Panc1 (cell line): Measurements from ENCODE around the gene DLG2. TPM values are rescaled to one million over a fixed set of nuclear protein-coding genes. Genes with fewer than 3 reads are reported as not detected.

Experiments
- ATAC-seq: fragments of 200-7000 bp; cut with Tn5 transposase; 2 replicates; pipeline ENCODE4 v1.9.1; 2020; ENCODE audit warnings: mild to moderate bottlenecking, moderate library complexity
- BruUV-seq: library from RNA; stranded (reverse); fragments of 400-500 nt; replicated peaks from 2 replicates; lab custom pipeline; 2021; lab: Mats Ljungman, UMichigan
- CTCF ChIA-PET: fragments of 300-600 bp; sonication (Branson Sonifier 250); formaldehyde crosslinking; loops from one replicate; lab custom pipeline; 2022; ENCODE audit warnings: antibody characterized with exemption; lab: Charles Lee
- POLR2A ChIA-PET: fragments of 300-600 bp; sonication (Branson Sonifier 250); formaldehyde crosslinking; loops from one replicate; lab custom pipeline; 2022; ENCODE audit warnings: antibody characterized with exemption; lab: Charles Lee
- DNase-seq: peaks from one replicate; pipeline ENCODE4 v3.0.0-alpha.2; 2010; ENCODE audit warnings: low read depth, low spot score
- H3K27ac ChIP-seq: 2 replicates; pipeline ENCODE4 v1.5.1; 2011; ENCODE audit warnings: mild to moderate bottlenecking, low read length, inconsistent platforms
- H3K27me3 ChIP-seq: fragments of 200-500 bp; sonication (Bioruptor generic); 2 replicates; pipeline ENCODE4 v1.6.0; 2014; ENCODE audit warnings: low read length, inconsistent platforms; ENCODE audit not compliant: control insufficient read depth, insufficient read depth
- H3K36me3 ChIP-seq: fragments of 200-500 bp; sonication (Bioruptor generic); 2 replicates; pipeline ENCODE4 v1.5.1; 2014; ENCODE audit warnings: inconsistent platforms, mild to moderate bottlenecking, low read length, moderate library complexity; ENCODE audit not compliant: control insufficient read depth, insufficient read depth
- H3K4me1 ChIP-seq: 2 replicates; pipeline ENCODE4 v1.5.1; 2011; ENCODE audit warnings: inconsistent platforms, mild to moderate bottlenecking, low read length, moderate library complexity; ENCODE audit not compliant: control insufficient read depth, insufficient read depth
- H3K4me3 ChIP-seq, 2 experiments: 2 replicates each; pipeline ENCODE4 v1.5.1; 2011 to 2012; ENCODE audit warnings: low read depth in 2 of 2, low read length in 2 of 2, mild to moderate bottlenecking in 2 of 2, inconsistent platforms in 1 of 2, moderate library complexity in 1 of 2
- H3K9me3 ChIP-seq: fragments of 200-500 bp; sonication (Bioruptor generic); 2 replicates; pipeline ENCODE4 v1.5.1; 2014; ENCODE audit warnings: low read depth, mild to moderate bottlenecking, inconsistent platforms, low read length, moderate library complexity; ENCODE audit not compliant: control insufficient read depth, insufficient read depth
- CTCF ChIP-seq: fragments of 450-650 bp; IDR thresholded peaks from 2 replicates; pipeline ENCODE4 v1.5.1; 2017; ENCODE audit warnings: mild to moderate bottlenecking
- POLR2AphosphoS5 ChIP-seq: IDR thresholded peaks from 2 replicates; pipeline ENCODE4 v1.6.1; 2012; ENCODE audit warnings: mild to moderate bottlenecking, low read depth, low read length, moderate library complexity
- REST ChIP-seq, 2 experiments: IDR thresholded peaks; 2 replicates each; pipeline ENCODE4 v1.6.1; 2011 to 2012; ENCODE audit warnings: low read depth in 2 of 2, control low read depth in 1 of 2, low read length in 1 of 2, mild to moderate bottlenecking in 1 of 2, moderate library complexity in 1 of 2; ENCODE audit not compliant: insufficient read depth in 1 of 2
- SIN3A ChIP-seq: IDR thresholded peaks from 2 replicates; pipeline ENCODE4 v1.6.1; 2012; ENCODE audit warnings: low read depth, mild to moderate bottlenecking, low read length, moderate library complexity, borderline replicate concordance; ENCODE audit not compliant: insufficient read depth
- TCF7L2 ChIP-seq: IDR thresholded peaks from 2 replicates; pipeline ENCODE4 v1.6.1; 2011; ENCODE audit warnings: mild to moderate bottlenecking, low read depth, low read length, inconsistent platforms
- in situ Hi-C: cut with HindIII; loops from 2 replicates; pipeline ENCODE4 v1.10.0; 2016; ENCODE audit warnings: low sequenced_read_pairs, low pct_unique_long_range_greater_than_20kb
- intact Hi-C: fragments of 100-400 bp; cut with micrococcal nuclease; formaldehyde crosslinking; loops from one replicate; pipeline ENCODE4 v1.10.0; 2022; ENCODE audit not compliant: unreplicated experiment
- total RNA-seq: library from RNA; stranded (reverse); gene quantifications from one replicate; pipeline ENCODE4 v1.2.1, GENCODE V29; 2021; ENCODE audit not compliant: unreplicated experiment

The DLG2 gene
- total RNA-seq, 1 experiment from 2014 or later: 4.2 TPM

GRCh38 chr11:85540181-85540580, 87.0 kb downstream of the DLG2 start:
- no peaks in the 10 kb centered on the region for H3K36me3 ChIP-seq
- intact Hi-C loops: no loop called here
- H3K27me3 ChIP-seq: no peaks in the 10 kb centered on the region
- in situ Hi-C loops: no loop called here
- ChIA-PET POLR2A (no interaction called here), CTCF (no interaction called here)
- no peak overlapping the region for H3K27ac ChIP-seq
- no TSS peak for BruUV-seq
- no peaks in the 10 kb centered on the region for H3K9me3 ChIP-seq
- DNase-seq (no peak), ATAC-seq (0 out of 2 replicates have a peak, but pooled peaks have one; percentile 26)
- no peak overlapping the region for H3K4me3 ChIP-seq
- H3K4me1 ChIP-seq: no peaks in the 10 kb centered on the region
- TF ChIP-seq REST (IDR thresholded peaks at IDR 0.05; ENCODE audit: insufficient read depth in 1 of 2, low read depth in 2 of 2, low read length in 1 of 2): no peak
- TF ChIP-seq POLR2AphosphoS5: no peak
- TF ChIP-seq SIN3A: no peak
- no peak for TF ChIP-seq CTCF
- no peak for TF ChIP-seq TCF7L2

GRCh38 chr11:85539740-85540139, 87.4 kb downstream of the DLG2 start:
- no peak overlapping the region for H3K27ac ChIP-seq
- ATAC-seq (no peak), DNase-seq (no peak)
- ChIA-PET POLR2A (no interaction called here), CTCF (no interaction called here)
- intact Hi-C loops (no loop called here), in situ Hi-C loops (no loop called here)
- no peak for TF ChIP-seq CTCF
- TF ChIP-seq POLR2AphosphoS5: no peak
- H3K4me1 ChIP-seq: no peaks in the 10 kb centered on the region
- no TSS peak for BruUV-seq
- no peaks in the 10 kb centered on the region for H3K36me3 ChIP-seq
- H3K9me3 ChIP-seq: no peaks in the 10 kb centered on the region; the same call in 1 of the 2 replicates
- no peaks in the 10 kb centered on the region for H3K27me3 ChIP-seq
- H3K4me3 ChIP-seq: no peak overlapping the region
